Rectal smooth muscle tissue (tissue), 1 donor: ENCODE results near the gene THBS2.

Experiments used
- H3K27ac ChIP-seq: one replicate; pipeline ENCODE4 v1.7.0; 2013; ENCODE audit warnings: low read depth, low read length, inconsistent platforms
- H3K27me3 ChIP-seq: one replicate; pipeline ENCODE4 v1.7.0; 2013; ENCODE audit warnings: low read length; ENCODE audit not compliant: control insufficient read depth, insufficient read depth
- H3K36me3 ChIP-seq: one replicate; pipeline ENCODE4 v1.7.0; 2013; ENCODE audit warnings: low read length; ENCODE audit not compliant: control insufficient read depth, insufficient read depth
- H3K4me1 ChIP-seq: one replicate; pipeline ENCODE4 v1.7.0; 2013; ENCODE audit warnings: low read length; ENCODE audit not compliant: control insufficient read depth, insufficient read depth
- H3K4me3 ChIP-seq: one replicate; pipeline ENCODE4 v1.7.0; 2013; ENCODE audit warnings: low read length
- H3K9ac ChIP-seq: one replicate; pipeline ENCODE4 v1.7.0; 2013; ENCODE audit warnings: low read length

Gene THBS2

GRCh38 chr6:169168302-169168630 lies 85.4 kb downstream of the THBS2 start:
- no peaks in the 10 kb centered on the region for H3K27me3 ChIP-seq
- H3K9ac ChIP-seq: no peak overlapping the region
- H3K4me1 ChIP-seq: peaks cover 5% of the 10 kb centered on the region
- H3K4me3 ChIP-seq: no peak overlapping the region
- H3K27ac ChIP-seq: no peak overlapping the region
- no peaks in the 10 kb centered on the region for H3K36me3 ChIP-seq

- H3K27me3 ChIP-seq: no peaks in the 10 kb centered on the region
- H3K4me3 ChIP-seq: no peak overlapping the region
- no peak overlapping the region for H3K27ac ChIP-seq
- H3K36me3 ChIP-seq: no peaks in the 10 kb centered on the region
- H3K4me1 ChIP-seq: peaks cover 5% of the 10 kb centered on the region
- H3K9ac ChIP-seq: no peak overlapping the region
Measured at GRCh38 chr6:169167581-169168301, 85.9 kb downstream of the THBS2 start.

GRCh38 chr6:169166896-169167580 lies 86.6 kb downstream of the THBS2 start:
- Histone ChIP-seq H3K27ac (no peak overlapping the region), H3K9ac (no peak overlapping the region)

More at GRCh38 chr6:169166896-169167580, 86.6 kb downstream of the THBS2 start:
- Histone ChIP-seq H3K36me3 (no peaks in the 10 kb centered on the region), H3K27me3 (no peaks in the 10 kb centered on the region), H3K4me1 (peaks cover 5% of the 10 kb centered on the region), H3K4me3 (no peak overlapping the region)
